Measurements from ENCODE around the gene PPP2R1B. TPM values are rescaled to one million over a fixed set of nuclear protein-coding genes. Genes with fewer than 3 reads are reported as not detected.

The PPP2R1B gene
- total and polyA plus RNA-seq, 8 donors: 5.5 to 71.2 (median 24.8) TPM

GRCh38 chr11:111736181-111736590 lies 30.0 kb downstream of the PPP2R1B start:
- peaks cover 43 to 79% (median 71%) of the 10 kb centered on the region in 4 donors for H3K4me1 ChIP-seq
- intact Hi-C loops (cut with DNase I; ENCODE audit: low total_unique reads): no loop called here
- peak overlapping the region; percentile 89 to 93 (median 90) for H3K27ac ChIP-seq
- H3K36me3 ChIP-seq: peaks cover 8 to 43% (median 17%) of the 10 kb centered on the region in 4 donors
- no peaks in the 10 kb centered on the region for H3K9me3 ChIP-seq
- TF ChIP-seq POLR2AphosphoS5 (IDR thresholded peaks at IDR 0.05) (no peak), EP300 (IDR thresholded peaks at IDR 0.05) (no peak)
- WGBS, 5 donors: 66 to 81% (median 77%) methylated on average over 10 to 11 of the region's 11 CpGs
- H3K27me3 ChIP-seq: no peaks in the 10 kb centered on the region
- no peak overlapping the region for H3K4me3 ChIP-seq
- DNase-seq: no peak

DNA sequence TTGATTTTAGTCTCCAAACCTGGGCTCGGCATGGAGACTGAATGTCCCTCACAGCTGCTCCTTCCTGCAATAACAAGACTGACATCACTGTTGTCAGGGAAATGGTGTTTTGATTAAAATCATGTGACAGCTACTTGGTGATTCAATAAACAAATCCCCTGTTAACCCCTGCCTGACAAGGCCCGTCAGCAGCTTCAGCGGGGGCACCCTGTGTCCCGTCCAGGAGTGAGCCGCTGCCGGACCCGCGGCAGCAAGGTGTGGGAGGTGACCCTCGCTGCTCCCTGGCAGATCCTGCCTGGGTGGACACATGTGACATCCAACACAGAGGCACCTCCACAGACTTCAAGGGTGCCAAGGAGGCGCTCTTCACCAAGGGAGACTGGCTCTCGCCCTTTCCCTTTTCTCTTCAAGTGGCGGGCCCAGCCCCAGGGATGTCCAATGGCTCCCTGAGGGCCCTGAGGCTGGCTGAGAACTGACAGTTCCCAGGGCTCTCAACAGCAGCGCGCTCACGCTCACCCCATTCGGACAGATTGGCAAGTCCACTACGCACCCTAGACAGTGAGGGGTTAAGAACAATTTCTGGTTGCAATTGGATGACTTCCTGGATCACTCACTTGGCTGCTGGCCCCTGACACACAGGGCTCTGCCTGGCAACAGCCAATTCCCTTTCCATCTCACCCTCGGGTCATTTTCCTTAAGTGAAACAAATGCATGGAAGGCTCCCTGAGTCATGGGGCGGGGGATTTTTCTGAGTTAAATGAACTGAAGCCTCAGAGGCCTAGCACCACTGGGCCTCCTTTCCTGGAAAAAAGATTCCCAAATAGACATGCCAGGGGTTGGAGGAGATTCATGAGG lies 30.7 kb downstream of the PPP2R1B start:
- peaks cover 2 to 36% (median 10%) of the 10 kb centered on the region in 4 donors for H3K36me3 ChIP-seq
- TF ChIP-seq POLR2AphosphoS5 (IDR thresholded peaks at IDR 0.05) (peak; percentile 71 to 78 (median 76)), POLR2A (IDR thresholded peaks at IDR 0.05) (no peak)
- peak overlapping the region; percentile 89 to 93 (median 90) for H3K27ac ChIP-seq
- no peaks in the 10 kb centered on the region for H3K27me3 ChIP-seq
- intact Hi-C loops (cut with DNase I; ENCODE audit: low total_unique reads): no loop called here
- peak; percentile 54 to 94 for DNase-seq
- 44 to 75% (median 62%) methylated on average over 11 to 19 of the region's 19 CpGs for WGBS, 5 donors
- H3K9me3 ChIP-seq: no peaks in the 10 kb centered on the region
- H3K4me3 ChIP-seq: peak overlapping the region; percentile 26 to 34 (median 32)
- peaks cover 50 to 86% (median 78%) of the 10 kb centered on the region in 4 donors for H3K4me1 ChIP-seq

DNA sequence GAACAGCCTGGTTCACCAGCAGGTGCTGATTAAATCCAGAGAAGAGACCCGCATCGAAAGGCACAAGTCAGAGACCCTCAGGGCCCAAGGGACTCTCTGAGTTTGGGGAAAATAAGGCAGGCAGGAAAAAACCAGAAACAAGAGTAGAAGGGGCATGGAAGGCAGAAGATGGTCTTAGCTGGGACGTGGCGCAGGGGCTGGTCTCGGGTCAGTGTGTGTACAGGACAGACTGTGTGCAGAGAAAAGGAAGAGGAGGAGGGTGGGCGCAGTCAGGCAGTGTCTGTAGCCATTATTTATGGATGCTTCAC lies 31.3 kb downstream of the PPP2R1B start:
- peaks cover under 1 to 30% (median 5%) of the 10 kb centered on the region in 4 donors for H3K36me3 ChIP-seq
- no peak for DNase-seq
- intact Hi-C loops (cut with DNase I; ENCODE audit: low total_unique reads): no loop called here
- peak overlapping the region in 2 of 4 donors; percentile 26 to 34 for H3K4me3 ChIP-seq
- H3K4me1 ChIP-seq: peaks cover 55 to 92% (median 83%) of the 10 kb centered on the region in 4 donors
- TF ChIP-seq POLR2A (IDR thresholded peaks at IDR 0.05) (no peak), POLR2AphosphoS5 (IDR thresholded peaks at IDR 0.05) (no peak), EP300 (IDR thresholded peaks at IDR 0.05) (no peak)
- TF ChIP-seq, protein P1, sequence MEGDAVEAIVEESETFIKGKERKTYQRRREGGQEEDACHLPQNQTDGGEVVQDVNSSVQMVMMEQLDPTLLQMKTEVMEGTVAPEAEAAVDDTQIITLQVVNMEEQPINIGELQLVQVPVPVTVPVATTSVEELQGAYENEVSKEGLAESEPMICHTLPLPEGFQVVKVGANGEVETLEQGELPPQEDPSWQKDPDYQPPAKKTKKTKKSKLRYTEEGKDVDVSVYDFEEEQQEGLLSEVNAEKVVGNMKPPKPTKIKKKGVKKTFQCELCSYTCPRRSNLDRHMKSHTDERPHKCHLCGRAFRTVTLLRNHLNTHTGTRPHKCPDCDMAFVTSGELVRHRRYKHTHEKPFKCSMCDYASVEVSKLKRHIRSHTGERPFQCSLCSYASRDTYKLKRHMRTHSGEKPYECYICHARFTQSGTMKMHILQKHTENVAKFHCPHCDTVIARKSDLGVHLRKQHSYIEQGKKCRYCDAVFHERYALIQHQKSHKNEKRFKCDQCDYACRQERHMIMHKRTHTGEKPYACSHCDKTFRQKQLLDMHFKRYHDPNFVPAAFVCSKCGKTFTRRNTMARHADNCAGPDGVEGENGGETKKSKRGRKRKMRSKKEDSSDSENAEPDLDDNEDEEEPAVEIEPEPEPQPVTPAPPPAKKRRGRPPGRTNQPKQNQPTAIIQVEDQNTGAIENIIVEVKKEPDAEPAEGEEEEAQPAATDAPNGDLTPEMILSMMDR (IDR thresholded peaks at IDR 0.05): no peak
- no peaks in the 10 kb centered on the region for H3K9me3 ChIP-seq
- no peaks in the 10 kb centered on the region for H3K27me3 ChIP-seq
- peak overlapping the region; percentile 73 to 93 (median 90) for H3K27ac ChIP-seq
- WGBS, 5 donors: 62 to 79% (median 66%) methylated on average over 6 of the region's 6 CpGs

DNA sequence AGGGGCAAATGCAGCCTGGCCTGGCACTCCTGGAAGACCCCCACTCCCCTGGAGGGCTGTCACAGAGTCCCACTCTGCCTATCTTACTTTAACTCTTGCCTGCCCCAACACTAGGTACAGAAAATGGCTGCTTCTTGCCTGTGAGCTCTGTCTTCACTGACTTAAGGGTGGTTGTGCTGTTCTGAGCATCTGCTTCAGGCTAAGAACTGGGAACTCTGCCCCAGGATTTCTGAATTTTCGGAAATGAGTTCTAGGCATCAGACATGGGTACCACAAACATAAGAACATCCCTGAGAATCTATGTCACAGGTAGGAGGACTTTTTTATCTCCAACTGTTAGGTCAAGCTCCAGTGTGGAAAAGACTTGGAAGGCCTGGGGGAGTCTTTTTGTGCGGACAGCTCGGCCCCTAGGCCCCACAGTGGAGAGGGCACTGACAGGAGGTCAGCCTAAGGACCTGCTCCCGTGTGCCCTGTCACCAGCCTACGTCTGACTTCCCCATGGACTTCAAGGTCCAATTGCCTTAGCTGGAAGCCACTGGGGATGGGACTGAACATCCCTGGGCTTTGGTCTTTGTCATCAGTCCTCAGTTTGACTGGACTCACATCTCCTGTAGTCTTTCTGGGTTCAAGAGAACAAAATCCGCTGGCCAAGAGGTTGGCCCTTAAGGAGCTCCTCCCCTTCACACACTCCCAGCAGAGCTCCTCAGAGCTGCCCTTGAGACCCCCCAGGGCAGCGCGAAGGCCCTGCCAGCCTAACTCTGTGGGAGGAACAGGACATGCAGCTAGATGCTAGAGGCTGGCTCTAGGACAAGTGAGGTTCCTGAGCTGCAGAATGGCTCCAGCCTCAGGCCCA lies 31.9 kb downstream of the PPP2R1B start:
- TF ChIP-seq POLR2AphosphoS5 (IDR thresholded peaks at IDR 0.05) (no peak), POLR2A (IDR thresholded peaks at IDR 0.05) (no peak), EP300 (IDR thresholded peaks at IDR 0.05) (no peak)
- TF ChIP-seq, protein P1 (IDR thresholded peaks at IDR 0.05): no peak
- DNase-seq: no peak
- no peaks in the 10 kb centered on the region for H3K9me3 ChIP-seq
- intact Hi-C loops (cut with DNase I; ENCODE audit: low total_unique reads): no loop called here
- H3K4me3 ChIP-seq: no peak overlapping the region
- no peaks in the 10 kb centered on the region for H3K27me3 ChIP-seq
- H3K36me3 ChIP-seq: peaks cover 0 to 26% (median 5%) of the 10 kb centered on the region in 4 donors
- WGBS, 5 donors: 56 to 83% (median 75%) methylated on average over 1 to 8 of the region's 8 CpGs
- H3K27ac ChIP-seq: peak overlapping the region; percentile 73 to 93 (median 90)
- peaks cover 55 to 98% (median 89%) of the 10 kb centered on the region in 4 donors for H3K4me1 ChIP-seq

DNA sequence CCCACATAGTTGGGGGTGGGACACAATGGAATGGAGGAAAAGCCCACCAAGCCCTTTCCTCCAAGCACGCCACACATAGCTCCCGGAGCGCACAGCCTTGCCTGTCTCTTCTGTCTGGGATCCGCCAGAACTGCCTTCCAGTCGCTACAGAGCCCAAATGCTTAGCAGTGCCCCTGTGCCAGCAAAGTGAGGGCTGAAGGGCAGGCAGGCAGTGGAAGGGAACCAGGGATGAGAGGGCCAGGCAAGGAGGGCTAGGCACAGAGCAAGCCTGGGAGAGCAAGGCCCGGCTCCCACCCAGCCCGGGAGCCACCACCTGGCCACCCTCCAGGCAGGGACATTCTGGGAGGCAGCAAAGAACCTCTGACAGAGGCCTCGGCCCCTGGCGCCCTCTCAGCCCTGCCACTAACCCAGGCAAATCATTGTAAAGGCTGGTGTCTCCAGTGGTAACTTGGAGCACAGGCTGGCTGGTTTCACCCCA lies 32.5 kb downstream of the PPP2R1B start:
- no peak for DNase-seq
- TF ChIP-seq, protein P1 (IDR thresholded peaks at IDR 0.05): no peak
- TF ChIP-seq EP300 (IDR thresholded peaks at IDR 0.05): no peak
- no peak for TF ChIP-seq POLR2AphosphoS5 (IDR thresholded peaks at IDR 0.05)
- TF ChIP-seq POLR2A (IDR thresholded peaks at IDR 0.05): no peak
- H3K27ac ChIP-seq: peak overlapping the region; percentile 73 to 93 (median 90)
- peaks cover 0 to 21% (median 5%) of the 10 kb centered on the region in 4 donors for H3K36me3 ChIP-seq
- 52 to 68% (median 63%) methylated on average over 8 to 9 of the region's 9 CpGs for WGBS, 5 donors
- intact Hi-C loops (cut with DNase I; ENCODE audit: low total_unique reads): no loop called here
- no peak overlapping the region for H3K4me3 ChIP-seq
- H3K27me3 ChIP-seq: no peaks in the 10 kb centered on the region
- peaks cover 60 to 99% (median 91%) of the 10 kb centered on the region in 4 donors for H3K4me1 ChIP-seq
- no peaks in the 10 kb centered on the region for H3K9me3 ChIP-seq

Measured in stomach (tissue), 9 donors.